GM21526 (cell line): Measurements from ENCODE around the gene BDH1.

ENCODE experiments used
- ATAC-seq: cut with Tn5 transposase; IDR thresholded peaks from one replicate; pipeline ENCODE4 v1.9.1; 2021; ENCODE audit warnings: moderate library complexity; ENCODE audit not compliant: unreplicated experiment, low FRiP score

Gene BDH1

GRCh38 chr3:197466586-197467399 is 89.0 kb downstream of the BDH1 start:
- no peak for ATAC-seq

GRCh38 chr3:197465996-197466549 is 89.7 kb downstream of the BDH1 start:
- ATAC-seq, result no peak

- no peak for ATAC-seq
Measured at GRCh38 chr3:197465197-197465995, 90.4 kb downstream of the BDH1 start.

- no peak for ATAC-seq
Measured at GRCh38 chr3:197464794-197465193, 91.0 kb downstream of the BDH1 start.

- no peak for ATAC-seq
Measured at GRCh38 chr3:197463279-197463678, 92.5 kb downstream of the BDH1 start.

- ATAC-seq, result no peak
Measured at GRCh38 chr3:197462808-197463207, 93.0 kb downstream of the BDH1 start.

- no peak for ATAC-seq
Measured at GRCh38 chr3:197460639-197461038, 95.1 kb downstream of the BDH1 start.

GRCh38 chr3:197460002-197460401 is 95.8 kb downstream of the BDH1 start:
- ATAC-seq, result no peak
